Mesodermal cell (in vitro differentiated cells): ENCODE data around the gene CPSF2.

Experiments
- H3K27ac ChIP-seq: 2 replicates; pipeline ENCODE4 v1.7.0; 2013; ENCODE audit warnings: mild to moderate bottlenecking, low read depth, low read length, moderate library complexity; ENCODE audit not compliant: severe bottlenecking
- H3K36me3 ChIP-seq: 2 replicates; pipeline ENCODE4 v1.7.1; 2013; ENCODE audit warnings: mild to moderate bottlenecking, low read length, moderate library complexity; ENCODE audit not compliant: control insufficient read depth, insufficient read depth
- H3K4me1 ChIP-seq: one replicate; pipeline ENCODE4 v1.7.1; 2013; ENCODE audit warnings: mild to moderate bottlenecking, low read length; ENCODE audit not compliant: insufficient read depth, control insufficient read depth, poor library complexity, severe bottlenecking
- H3K4me3 ChIP-seq: 2 replicates; pipeline ENCODE4 v1.7.0; 2013; ENCODE audit warnings: low read length, control low read depth, mild to moderate bottlenecking; ENCODE audit not compliant: insufficient read depth, poor library complexity, severe bottlenecking; ENCODE audit errors: extremely low read depth
- H3K9me3 ChIP-seq: 2 replicates; pipeline ENCODE4 v1.7.1; 2013; ENCODE audit warnings: mild to moderate bottlenecking, low read length, moderate library complexity; ENCODE audit not compliant: control insufficient read depth
- WGBS, 2 experiments: methylation state at CpG; one replicate each; pipeline ENCODE4 v1.1.5; 2013; ENCODE audit warnings: missing lambda C conversion rate in 2 of 2; ENCODE audit not compliant: insufficient coverage in 2 of 2; 5-methylcytosine and 5-hydroxymethylcytosine counted together

The CPSF2 gene

DNA sequence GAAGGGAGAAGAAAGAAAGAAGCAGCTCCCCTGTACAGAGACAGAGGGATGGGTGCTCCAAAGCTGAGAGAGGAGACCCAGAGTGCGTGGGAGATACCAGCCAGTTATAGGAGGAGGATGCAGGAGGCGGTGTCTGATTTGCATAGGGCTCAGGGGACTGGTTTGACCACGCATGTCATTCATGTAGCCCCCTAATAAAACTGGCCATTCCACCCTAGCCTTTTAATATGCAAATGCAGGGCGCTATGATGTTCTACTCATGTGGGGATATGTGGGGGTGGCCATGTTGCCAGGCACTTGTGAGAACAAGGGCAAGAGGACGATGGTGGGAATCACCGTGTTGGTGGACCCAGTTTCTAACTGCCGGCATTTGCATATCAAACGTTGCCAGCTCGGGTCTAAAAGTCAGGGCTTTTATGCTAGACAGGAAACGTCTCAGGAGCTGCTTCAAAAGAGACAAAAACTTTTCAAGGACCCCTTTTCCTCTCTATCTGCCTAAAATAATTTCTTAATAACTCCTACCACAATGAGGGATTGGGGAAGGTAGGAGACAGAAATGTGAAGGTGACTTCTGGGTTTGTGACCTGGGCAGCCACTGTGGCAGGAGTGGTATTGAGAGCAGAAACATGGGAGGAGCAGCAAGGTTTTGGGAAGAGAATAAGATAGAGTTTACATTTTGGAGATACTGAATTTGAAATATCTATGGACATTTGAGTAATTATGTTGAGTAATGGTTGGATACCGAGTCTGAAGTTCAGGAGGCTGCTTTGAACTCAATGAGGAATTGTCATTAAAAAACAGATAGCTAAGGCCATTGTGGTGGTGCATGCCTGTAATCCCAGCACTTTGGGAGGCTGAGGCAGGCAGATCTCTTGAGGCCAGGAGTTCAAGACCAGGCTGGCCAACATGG is 13.2 kb upstream of the CPSF2 start:
- Histone ChIP-seq H3K9me3 (no peaks in the 10 kb centered on the region), H3K27ac (peak overlapping the region; percentile 23), H3K4me1 (no peaks in the 10 kb centered on the region), H3K4me3 (no peak overlapping the region), H3K36me3 (no peaks in the 10 kb centered on the region)
- 19 to 28% methylated on average over 7 of the region's 11 CpGs for WGBS, 2 experiments

DNA sequence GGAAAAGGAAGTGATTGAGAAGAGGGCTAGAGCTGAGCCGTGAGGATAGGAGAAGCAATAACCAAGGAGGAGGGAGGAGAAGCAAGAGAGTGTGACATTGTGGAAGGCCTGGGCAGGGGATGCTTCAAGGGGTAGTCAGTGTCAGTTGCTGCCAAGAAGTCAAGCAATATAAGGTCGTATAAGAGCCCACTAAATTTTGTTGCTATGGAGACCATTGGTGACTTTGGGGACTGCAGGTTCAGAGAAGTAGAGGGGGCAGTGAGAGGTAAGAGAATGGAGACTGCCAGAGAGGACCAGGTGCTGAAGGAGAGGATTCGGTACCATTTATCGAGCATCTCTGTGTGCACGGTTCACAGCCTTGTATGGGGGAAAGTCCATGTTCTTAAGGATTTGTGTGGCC is 12.3 kb upstream of the CPSF2 start:
- WGBS, 2 experiments: 91 to 97% methylated on average over 4 to 5 of the region's 5 CpGs

DNA sequence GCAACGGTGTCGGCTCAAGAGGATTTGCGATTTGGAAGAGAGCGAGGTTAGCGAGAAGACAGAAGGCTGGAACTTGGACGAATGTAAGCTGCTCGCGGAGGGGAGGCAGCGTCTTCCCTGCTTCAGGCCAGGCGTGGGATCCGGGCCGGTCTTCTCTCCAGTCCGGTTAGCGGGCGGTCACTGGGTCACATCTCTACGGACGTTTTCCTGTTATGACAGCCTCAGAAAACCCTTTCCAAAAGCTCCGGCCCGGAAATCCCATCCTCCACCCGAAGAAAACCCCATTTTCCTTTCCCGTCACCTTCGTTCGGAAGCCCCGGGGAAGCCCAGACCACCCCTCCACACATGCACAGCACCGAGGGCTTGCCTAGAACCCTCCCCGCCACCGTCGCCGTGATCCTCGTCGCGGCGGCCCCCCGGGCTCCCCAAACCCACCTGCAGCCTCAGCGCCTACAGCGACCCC is 531 bp upstream of the CPSF2 start:
- peaks cover 41% of the 10 kb centered on the region for H3K36me3 ChIP-seq
- peak overlapping the region; percentile 91 for H3K4me3 ChIP-seq
- no peaks in the 10 kb centered on the region for H3K4me1 ChIP-seq
- WGBS, 2 experiments: 0 to 1% methylated on average over 35 to 36 of the region's 36 CpGs
- no peaks in the 10 kb centered on the region for H3K9me3 ChIP-seq
- H3K27ac ChIP-seq: peak overlapping the region; percentile 99

More for the DNA sequence above, 12.3 kb upstream of the CPSF2 start:
- Histone ChIP-seq H3K4me1 (no peaks in the 10 kb centered on the region), H3K9me3 (no peaks in the 10 kb centered on the region), H3K4me3 (no peak overlapping the region), H3K27ac (no peak overlapping the region), H3K36me3 (no peaks in the 10 kb centered on the region)

DNA sequence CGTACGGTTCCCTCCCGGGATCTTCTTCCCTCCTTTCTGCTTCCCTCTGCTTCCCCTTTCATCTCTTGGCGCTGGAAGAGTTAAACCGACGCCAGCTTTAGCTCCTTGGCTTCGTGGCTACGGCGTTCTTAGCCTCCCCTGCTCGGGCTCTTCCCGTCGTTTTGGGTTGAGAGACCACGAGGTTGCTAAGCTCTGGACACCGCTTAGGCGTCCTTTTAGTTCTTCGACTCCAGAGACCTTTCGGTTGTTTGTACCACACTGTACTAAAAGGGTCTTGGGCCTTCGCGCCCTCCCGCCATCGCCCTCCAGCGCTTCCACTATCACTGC is 545 bp downstream of the CPSF2 start:
- Histone ChIP-seq H3K4me3 (peak overlapping the region; percentile 91), H3K36me3 (peaks cover 43% of the 10 kb centered on the region), H3K9me3 (no peaks in the 10 kb centered on the region), H3K27ac (peak overlapping the region; percentile 99), H3K4me1 (no peaks in the 10 kb centered on the region)
- WGBS, 2 experiments: 0 to 1% methylated on average over 22 of the region's 22 CpGs

DNA sequence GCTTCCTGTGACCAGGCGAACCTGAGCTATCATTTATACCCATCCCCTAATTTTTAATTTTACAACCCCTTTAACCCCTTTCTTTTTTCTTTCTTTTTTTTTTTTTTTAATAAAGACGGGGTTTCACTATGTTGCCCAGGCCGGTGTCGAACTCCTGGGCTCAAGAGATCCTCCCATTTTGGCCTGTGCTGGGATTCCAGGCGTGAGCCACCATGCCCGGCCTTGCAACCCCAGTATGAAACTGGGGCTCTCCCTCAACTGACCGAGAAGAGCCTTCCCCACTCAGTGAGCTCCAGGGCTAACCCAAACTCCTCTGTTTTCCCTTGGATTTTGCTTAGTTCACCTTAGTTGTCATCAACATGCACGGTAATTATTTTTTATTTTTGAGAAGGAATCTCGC is 992 bp downstream of the CPSF2 start:
- Histone ChIP-seq H3K4me1 (no peaks in the 10 kb centered on the region), H3K36me3 (peaks cover 45% of the 10 kb centered on the region), H3K4me3 (peak overlapping the region; percentile 91), H3K9me3 (no peaks in the 10 kb centered on the region), H3K27ac (no peak overlapping the region)
- 62 to 64% methylated on average over 6 to 7 of the region's 9 CpGs for WGBS, 2 experiments

DNA sequence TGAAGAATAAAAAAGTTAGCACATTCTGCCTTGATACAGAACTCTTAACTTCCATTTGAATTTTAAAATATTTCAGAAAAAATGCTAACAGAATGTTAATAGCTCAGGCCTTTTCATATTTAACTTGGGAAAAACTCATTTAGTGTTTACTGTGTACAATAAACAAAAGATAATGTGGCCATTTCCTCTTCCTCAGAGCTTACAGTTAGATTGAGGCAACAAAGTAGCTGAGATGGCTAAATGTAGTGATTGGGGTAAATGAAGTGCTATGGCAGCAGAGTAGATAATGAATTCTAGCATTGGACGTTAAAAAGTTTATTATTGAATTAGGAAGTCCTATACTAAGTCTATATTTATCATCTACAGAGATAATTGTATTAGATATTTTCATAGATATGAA is 12.7 kb downstream of the CPSF2 start:
- Histone ChIP-seq H3K27ac (no peak overlapping the region), H3K36me3 (peaks cover 74% of the 10 kb centered on the region), H3K4me1 (no peaks in the 10 kb centered on the region), H3K9me3 (no peaks in the 10 kb centered on the region), H3K4me3 (no peak overlapping the region)
- no CpG with 5 or more reads among the region's 1 CpG for WGBS, 2 experiments

DNA sequence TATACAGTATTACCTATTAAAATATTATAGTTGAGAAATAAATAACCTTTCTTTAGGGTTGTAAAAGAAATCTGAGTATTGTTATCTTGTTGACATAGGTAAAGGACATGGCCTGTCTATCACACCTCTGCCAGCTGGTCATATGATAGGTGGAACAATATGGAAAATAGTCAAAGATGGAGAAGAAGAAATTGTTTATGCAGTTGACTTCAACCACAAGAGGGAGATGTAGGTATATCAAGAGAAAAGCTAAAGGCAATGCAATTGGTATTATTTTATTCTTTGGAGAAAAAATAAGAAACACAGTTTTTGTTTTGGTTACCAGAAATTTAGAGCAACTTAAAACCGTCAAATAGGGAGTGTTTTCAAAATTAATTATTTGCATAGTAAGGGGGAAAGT is 13.5 kb downstream of the CPSF2 start:
- no peaks in the 10 kb centered on the region for H3K4me1 ChIP-seq
- no peak overlapping the region for H3K4me3 ChIP-seq
- H3K36me3 ChIP-seq: peaks cover 72% of the 10 kb centered on the region
- H3K9me3 ChIP-seq: no peaks in the 10 kb centered on the region
- H3K27ac ChIP-seq: no peak overlapping the region
- WGBS, 2 experiments: 100% methylated on average over 1 of the region's 1 CpG; no CpG with 5 or more reads in 1 of the 2 experiments

DNA sequence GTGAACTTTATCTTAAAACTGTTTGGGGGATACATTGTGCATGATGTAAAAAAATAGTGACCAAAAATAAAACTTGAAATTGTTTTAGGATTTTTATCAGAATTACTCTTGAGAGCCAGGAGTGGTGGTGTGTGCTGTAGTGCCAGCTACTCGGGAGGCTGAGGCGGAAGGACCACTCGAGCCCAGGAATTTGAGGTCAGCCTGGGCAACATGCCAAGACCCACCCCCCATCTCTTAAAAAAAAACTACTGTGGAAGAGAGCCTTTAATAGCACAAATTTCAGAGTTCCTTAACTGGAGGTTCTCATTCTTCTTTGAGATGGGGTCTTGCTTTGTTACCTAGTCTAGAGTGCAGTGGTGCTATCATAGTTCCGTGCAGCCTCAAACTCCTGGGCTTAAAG is 21.5 kb downstream of the CPSF2 start:
- WGBS, 2 experiments: 100% methylated on average over 1 of the region's 4 CpGs; no CpG with 5 or more reads in 1 of the 2 experiments
- H3K36me3 ChIP-seq: peaks cover 78% of the 10 kb centered on the region
- H3K4me3 ChIP-seq: no peak overlapping the region
- H3K27ac ChIP-seq: no peak overlapping the region
- no peaks in the 10 kb centered on the region for H3K4me1 ChIP-seq
- no peaks in the 10 kb centered on the region for H3K9me3 ChIP-seq

DNA sequence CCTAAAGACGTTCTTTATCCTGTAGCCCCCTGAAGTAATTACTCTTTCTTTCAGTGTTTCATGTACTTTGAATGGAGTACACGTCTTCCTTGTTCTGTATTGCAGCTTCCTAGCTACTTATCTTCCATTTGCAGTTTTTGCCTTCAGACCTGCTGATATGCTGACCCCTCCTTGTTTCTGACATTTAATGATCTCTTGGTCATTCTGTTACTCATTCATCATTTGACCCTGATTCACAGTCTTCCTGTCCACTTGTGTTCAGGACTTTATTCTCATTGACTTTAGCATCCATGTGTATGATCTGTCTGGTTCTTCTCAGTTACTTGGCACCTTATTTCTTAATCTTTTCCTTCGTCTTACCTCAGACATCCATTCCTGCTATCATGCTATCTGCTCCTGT is 22.2 kb downstream of the CPSF2 start:
- Histone ChIP-seq H3K27ac (no peak overlapping the region), H3K36me3 (peaks cover 78% of the 10 kb centered on the region), H3K4me1 (no peaks in the 10 kb centered on the region), H3K9me3 (no peaks in the 10 kb centered on the region), H3K4me3 (no peak overlapping the region)
- 87 to 94% methylated on average over 3 of the region's 3 CpGs for WGBS, 2 experiments

DNA sequence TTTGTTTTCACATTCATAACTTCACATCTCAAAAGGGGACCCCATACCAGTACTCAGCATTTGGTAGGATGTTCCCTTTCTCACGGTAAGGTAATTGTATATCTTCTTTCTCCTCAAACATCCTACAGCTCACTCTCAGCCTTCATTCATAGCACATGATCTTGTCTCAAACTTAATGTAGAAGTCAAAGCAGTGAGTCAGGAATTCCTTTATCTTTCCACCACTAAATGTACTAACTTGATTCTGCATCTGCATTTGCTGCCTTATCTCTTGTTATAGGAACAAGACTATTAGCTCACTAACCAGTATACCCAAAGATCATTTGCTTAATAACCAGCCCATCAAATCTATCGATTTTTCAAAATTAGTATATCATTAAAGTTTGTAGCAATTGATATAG is 22.9 kb downstream of the CPSF2 start:
- whole genome bisulfite sequencing, 2 experiments: 100% methylated on average over 1 of the region's 2 CpGs
- Histone ChIP-seq H3K9me3 (no peaks in the 10 kb centered on the region), H3K4me1 (no peaks in the 10 kb centered on the region), H3K4me3 (no peak overlapping the region), H3K27ac (no peak overlapping the region), H3K36me3 (peaks cover 81% of the 10 kb centered on the region)

DNA sequence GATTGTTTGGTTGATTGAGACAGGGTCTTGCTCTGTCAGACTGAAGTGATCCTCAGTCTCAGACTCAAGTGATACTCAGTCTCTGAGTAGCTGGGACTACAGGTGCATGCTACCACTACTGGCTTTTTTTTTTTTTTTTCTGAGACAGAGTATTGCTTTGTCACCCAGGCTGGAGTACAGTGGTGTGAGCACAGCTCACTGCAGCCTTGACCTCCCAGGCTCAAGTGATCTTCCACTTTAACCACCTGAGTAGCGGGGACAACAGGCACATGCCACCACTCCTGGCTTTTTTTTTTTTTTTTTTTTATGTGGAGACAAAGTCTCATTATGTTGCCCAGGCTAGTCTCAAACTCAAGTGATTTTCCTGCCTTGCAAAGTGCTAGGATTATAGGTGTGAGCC is 31.8 kb downstream of the CPSF2 start:
- no CpG with 5 or more reads among the region's 1 CpG for WGBS, 2 experiments
- Histone ChIP-seq H3K9me3 (no peaks in the 10 kb centered on the region), H3K36me3 (peaks cover 86% of the 10 kb centered on the region), H3K27ac (no peak overlapping the region), H3K4me3 (no peak overlapping the region), H3K4me1 (no peaks in the 10 kb centered on the region)
